HG02981 (cell line): ENCODE measurements around the gene ZCCHC10.
"Not testable (repeated sequence)": the region's sequence is repeated elsewhere in the genome, so short reads cannot be mapped to it uniquely, and the experiment has no call there.

Source experiments
- ATAC-seq: cut with Tn5 transposase; IDR thresholded peaks from one replicate; pipeline ENCODE4 v1.9.1; 2021; ENCODE audit warnings: mild to moderate bottlenecking, moderate library complexity; ENCODE audit not compliant: unreplicated experiment

Gene ZCCHC10

GRCh38 chr5:132979976-132980375 is 46.4 kb downstream of the ZCCHC10 start:
- ATAC-seq: no peak

GRCh38 chr5:132979367-132979940 is 46.9 kb downstream of the ZCCHC10 start:
- ATAC-seq: no peak

DNA sequence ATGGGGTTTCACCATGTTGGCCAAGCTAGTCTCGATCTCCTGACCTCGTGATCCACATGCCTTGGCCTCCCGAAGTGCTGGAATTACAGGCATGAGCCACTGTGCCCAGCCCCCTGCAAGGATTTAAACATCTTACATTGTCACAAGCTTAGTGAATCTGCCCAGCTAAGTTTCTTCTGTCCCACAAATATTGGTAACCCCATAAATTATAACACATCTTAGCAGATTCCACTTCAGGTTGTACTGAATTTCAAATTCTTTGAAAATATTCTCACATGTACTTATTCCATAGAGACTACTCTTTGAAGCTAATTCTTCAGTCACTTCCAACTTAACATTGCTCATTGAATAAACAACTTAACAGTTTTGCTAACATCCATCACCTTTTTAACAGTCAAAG is 49.5 kb downstream of the ZCCHC10 start:
- ATAC-seq: no peak

DNA sequence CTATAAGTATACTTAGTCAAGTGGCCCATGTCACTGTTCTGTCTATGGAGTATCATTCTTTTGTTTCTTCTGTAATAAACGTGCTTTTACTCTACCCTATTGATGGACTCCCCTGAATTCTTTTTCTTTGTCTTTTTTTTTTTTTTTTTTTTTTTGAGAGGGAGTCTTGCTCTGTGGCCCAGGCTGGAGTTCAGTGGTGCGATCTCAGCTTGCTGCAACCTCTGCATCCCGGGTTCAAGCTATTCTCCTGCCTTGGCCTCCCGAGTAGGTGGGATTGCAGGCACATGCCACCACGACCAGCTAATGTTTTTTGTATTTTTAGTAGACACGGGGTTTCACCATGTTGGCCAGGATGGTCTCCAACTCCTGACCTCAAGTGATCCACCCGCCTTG is 53.9 kb downstream of the ZCCHC10 start:
- not testable (repeated sequence) for ATAC-seq

GRCh38 chr5:132971483-132972435 is 54.6 kb downstream of the ZCCHC10 start:
- ATAC-seq: no peak

- ATAC-seq: no peak
Observed at GRCh38 chr5:132965120-132965519, 61.2 kb downstream of the ZCCHC10 start.

DNA sequence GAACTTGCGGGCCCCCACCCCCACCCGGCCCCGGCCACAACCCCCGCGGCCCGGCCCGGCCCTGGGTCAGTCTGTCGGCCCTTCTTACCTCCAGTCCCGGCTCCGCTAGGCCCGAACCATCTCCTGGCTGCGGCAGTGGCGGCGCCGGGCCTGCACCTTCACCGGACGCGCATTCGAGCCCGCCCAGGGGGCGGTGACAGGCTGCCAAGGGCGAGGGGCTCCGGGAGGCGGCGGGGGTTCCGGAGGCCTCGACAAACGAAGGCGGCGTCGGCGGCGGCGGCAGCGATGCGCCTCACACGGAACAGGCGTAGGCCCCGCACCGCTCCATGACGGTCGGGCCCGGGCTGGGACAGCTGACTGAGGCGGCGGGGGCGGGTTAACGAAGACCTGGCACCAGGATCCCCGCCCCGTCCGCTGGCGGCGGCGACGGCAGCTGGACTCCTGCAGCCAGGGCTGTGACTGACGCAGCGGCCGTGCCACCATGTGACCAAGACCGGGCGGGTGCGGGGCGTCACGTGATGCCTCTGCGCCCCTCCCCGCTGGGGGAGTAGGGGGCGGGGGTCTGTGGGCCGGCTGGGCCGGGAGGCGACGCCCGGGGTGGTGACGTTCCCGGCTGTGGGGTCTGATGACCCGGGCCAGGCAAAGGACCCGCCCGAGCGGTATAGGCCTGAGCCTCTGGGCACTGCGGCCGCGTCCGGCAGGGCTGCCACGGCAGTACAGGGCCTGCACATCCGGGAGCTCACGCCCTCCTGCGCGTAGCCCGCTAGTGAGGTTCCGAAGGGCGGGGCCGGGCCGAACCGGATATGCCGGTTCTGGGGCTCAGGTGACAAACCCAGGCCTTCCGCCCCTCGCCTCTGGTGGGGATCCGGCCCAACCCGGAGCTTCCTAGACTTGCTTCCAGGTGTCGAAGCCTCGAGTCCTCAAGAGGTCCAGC is 62.9 kb downstream of the ZCCHC10 start, which contains the start of gene AFF4:
AFF4 (minus strand) TSS at position 464 of the 934 bp plus-strand sequence. CDS start 26,445 bp downstream, outside the sequence.
- peak; percentile 94 for ATAC-seq

GRCh38 chr5:132962429-132963021 is 63.8 kb downstream of the ZCCHC10 start:
- ATAC-seq: no peak

DNA sequence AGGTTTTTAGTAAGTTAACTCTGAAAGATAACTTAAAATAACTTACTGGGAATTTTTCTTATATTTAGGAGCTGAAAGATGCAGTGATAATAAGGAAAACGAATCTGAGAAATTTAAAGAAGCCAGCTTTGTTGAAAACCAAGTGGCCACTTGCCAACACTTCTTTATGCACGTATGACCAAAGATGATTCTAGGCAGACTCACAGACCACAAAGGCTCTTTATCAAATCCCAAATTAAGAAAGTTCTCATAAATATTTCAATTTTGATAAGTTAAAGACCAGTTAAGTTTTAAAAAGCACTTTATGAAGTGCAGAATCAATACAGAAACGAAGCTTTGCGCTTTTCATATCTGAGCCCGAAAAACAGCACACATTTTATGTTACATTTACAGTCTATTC is 64.5 kb downstream of the ZCCHC10 start:
- ATAC-seq: no peak

DNA sequence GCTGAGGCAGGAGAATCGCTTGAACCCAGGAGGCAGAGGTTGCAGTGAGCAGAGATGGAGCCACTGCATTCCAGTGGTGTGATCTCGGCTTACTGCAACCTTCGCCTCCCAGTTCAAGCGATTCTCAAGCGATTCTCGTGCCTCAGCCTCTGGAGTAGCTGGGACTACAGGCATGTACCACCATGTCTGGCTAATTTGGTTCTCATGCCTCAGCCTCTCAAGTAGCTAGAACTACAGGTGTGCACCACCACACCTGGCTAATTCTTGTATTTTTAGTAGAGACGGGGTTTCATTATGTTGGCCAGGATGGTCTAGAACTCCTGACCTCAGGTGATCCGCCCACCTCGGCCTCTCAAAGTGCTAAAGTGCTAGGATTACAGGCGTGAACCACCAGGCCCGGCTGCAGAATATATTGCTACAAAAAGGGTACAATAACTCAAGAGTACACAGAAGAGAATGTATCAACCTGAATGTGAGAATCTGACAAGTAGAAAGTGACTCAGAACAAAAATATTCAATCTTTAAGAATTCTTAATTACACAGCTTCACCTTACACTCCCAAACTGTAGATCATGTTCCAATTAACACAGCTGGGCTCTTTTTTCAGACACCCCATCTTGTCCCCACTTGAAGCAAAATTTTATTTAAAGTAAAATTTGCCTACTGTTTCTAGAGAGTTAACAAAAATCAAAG is 65.1 kb downstream of the ZCCHC10 start:
- ATAC-seq: not testable (repeated sequence)

GRCh38 chr5:132956166-132956799 is 70.1 kb downstream of the ZCCHC10 start:
- not testable (repeated sequence) for ATAC-seq

DNA sequence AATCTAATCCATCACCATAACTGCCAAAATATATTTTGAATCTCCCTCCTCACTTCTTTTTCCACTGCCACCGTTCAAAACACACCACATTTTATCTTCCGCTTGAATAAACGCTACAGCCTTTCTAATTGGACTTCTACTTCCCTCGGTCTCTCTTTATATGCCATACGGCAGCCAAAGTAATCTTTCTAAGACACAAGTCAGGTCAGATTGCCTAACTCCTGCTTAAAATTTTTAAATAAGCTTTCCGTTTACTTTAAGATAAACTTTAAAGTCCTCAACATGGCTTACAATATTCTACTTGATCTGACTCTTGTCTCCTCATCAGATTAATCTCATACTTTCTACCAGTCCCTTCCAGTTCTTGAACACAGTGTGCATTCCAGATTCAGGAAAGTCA is 72.6 kb downstream of the ZCCHC10 start:
- ATAC-seq: no peak

- no peak for ATAC-seq
Observed at GRCh38 chr5:132952829-132953228, 73.5 kb downstream of the ZCCHC10 start.

DNA sequence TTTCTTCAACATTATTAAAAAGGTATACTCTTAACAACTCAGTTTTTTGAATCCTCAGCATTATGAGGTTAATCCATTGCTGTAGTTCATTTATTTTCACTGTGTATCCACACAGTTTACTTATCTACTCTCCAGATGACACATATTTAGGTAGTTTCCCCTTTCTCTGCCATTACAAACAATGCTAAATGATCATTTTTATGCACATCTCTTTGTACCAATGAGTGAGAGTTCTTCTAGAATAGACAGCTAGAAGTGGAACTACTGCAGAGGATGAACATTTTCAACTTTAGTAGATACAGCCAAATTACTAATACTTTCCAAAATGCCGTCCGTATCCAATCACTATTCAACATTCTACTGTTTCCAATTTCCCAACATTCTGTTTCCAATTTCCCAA is 74.5 kb downstream of the ZCCHC10 start:
- no peak for ATAC-seq

DNA sequence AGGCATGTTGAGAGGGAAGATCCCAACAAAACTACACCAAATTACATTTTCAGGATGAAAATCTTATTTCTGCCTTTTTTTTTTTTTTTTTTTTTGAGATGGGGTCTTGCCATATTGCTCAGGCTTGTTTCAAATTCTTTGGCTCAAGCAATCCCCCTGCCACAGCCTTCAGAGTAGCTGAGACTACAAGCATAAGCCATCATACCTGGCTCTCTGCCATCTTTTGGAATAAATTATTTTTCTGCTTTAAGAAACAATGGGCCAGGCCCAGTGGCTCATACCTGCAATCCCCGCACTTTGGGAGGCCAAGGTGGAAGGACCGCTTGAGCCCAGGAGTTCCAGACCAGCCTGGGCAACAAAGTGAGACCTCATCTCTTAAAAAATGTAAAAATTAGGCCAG is 77.2 kb downstream of the ZCCHC10 start:
- no peak for ATAC-seq

- no peak for ATAC-seq
Observed at GRCh38 chr5:132947671-132948070, 78.7 kb downstream of the ZCCHC10 start.
